ENCODE measurements around the gene TLR1.
"Not testable (repeated sequence)": the region's sequence is repeated elsewhere in the genome, so short reads cannot be mapped to it uniquely, and the experiment has no call there.

The TLR1 gene

GRCh38 chr4:38779790-38780189 is 24.8 kb downstream of the TLR1 start:
- DNase-seq (ENCODE audit: low read depth) = no peak
- TF ChIP-seq, protein P1, sequence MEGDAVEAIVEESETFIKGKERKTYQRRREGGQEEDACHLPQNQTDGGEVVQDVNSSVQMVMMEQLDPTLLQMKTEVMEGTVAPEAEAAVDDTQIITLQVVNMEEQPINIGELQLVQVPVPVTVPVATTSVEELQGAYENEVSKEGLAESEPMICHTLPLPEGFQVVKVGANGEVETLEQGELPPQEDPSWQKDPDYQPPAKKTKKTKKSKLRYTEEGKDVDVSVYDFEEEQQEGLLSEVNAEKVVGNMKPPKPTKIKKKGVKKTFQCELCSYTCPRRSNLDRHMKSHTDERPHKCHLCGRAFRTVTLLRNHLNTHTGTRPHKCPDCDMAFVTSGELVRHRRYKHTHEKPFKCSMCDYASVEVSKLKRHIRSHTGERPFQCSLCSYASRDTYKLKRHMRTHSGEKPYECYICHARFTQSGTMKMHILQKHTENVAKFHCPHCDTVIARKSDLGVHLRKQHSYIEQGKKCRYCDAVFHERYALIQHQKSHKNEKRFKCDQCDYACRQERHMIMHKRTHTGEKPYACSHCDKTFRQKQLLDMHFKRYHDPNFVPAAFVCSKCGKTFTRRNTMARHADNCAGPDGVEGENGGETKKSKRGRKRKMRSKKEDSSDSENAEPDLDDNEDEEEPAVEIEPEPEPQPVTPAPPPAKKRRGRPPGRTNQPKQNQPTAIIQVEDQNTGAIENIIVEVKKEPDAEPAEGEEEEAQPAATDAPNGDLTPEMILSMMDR (IDR thresholded peaks at IDR 0.05; ENCODE audit: insufficient read depth, low read depth, low read length, missing control alignments) = no peak
- H3K4me3 ChIP-seq (ENCODE audit: low read length) = no peak overlapping the region

- not testable (repeated sequence) for H3K4me3 ChIP-seq (ENCODE audit: low read length); DNase-seq (ENCODE audit: low read depth)
Measured at GRCh38 chr4:38777925-38778324, 26.7 kb downstream of the TLR1 start.

DNA sequence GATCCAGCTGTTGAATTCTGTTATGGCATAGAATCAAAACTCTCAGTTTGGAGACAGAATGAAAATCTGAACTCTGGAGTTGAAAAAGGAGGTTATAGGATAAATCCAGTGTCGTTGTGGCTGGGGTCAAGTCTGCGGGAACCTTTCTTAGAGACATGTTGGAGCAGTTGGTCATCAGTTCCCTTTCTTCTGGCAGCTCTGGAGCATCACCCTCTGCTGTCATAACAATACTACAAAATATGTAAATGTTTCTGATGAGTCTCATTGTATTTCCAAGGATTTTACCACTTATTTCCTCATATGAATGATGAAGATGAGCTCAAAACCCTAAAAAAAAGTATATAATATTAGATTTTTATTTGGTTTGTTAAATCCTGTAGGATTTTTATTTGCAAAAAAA is 29.3 kb downstream of the TLR1 start:
- H3K4me3 ChIP-seq (ENCODE audit: low read length) = no peak overlapping the region
- TF ChIP-seq, protein P1 (IDR thresholded peaks at IDR 0.05; ENCODE audit: insufficient read depth, low read depth, low read length, missing control alignments) = no peak
- no peak for DNase-seq (ENCODE audit: low read depth)

DNA sequence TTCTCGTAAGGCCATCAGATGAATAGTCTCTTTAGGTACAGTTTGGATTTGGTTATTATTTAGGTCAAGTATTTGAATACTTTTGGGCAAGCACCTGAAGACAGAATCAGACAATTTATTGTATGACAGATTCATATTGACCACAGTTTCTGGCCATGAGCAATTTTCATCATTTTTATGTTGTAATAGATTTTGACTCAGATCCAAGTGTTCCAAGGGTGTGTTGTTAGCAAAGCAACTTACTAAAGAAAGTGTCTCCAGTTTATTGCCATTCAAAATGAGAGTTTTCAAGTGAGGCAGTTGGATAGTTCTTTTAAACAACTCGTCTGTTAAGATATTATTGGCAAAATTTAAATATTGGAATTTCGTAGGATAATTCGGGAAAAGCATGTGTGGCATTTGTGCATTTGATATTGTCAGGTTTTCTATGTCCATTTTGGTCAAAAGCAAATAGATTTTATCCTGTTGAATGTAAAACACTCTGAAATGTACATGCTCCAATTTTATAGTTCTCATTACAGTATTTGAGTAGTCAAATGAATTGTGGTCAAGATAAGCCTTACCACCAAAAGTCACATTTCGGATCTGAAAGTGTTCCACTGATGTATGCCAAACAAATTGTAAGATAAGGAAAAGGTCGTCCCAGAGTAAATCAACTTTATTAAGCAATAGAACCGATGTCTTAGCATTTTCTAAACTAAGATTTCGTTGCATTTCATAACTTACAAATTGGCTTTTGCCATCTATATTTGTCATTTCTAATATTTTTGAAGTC is 30.2 kb downstream of the TLR1 start:
- H3K4me3 ChIP-seq (ENCODE audit: low read length) = no peak overlapping the region
- TF ChIP-seq, protein P1 (IDR thresholded peaks at IDR 0.05; ENCODE audit: insufficient read depth, low read depth, low read length, missing control alignments) = no peak
- peak; percentile 72 for DNase-seq (ENCODE audit: low read depth)

GRCh38 chr4:38770281-38770680 is 34.3 kb downstream of the TLR1 start:
- not testable (repeated sequence) for H3K4me3 ChIP-seq (ENCODE audit: low read length)
- peak; percentile 79 for DNase-seq (ENCODE audit: low read depth)

- H3K4me3 ChIP-seq (ENCODE audit: low read length) = no peak overlapping the region
- TF ChIP-seq, protein P1 (IDR thresholded peaks at IDR 0.05; ENCODE audit: insufficient read depth, low read depth, low read length, missing control alignments) = no peak
- no peak for DNase-seq (ENCODE audit: low read depth)
Measured at GRCh38 chr4:38769857-38770256, 34.7 kb downstream of the TLR1 start.

- no peak for DNase-seq (ENCODE audit: low read depth)
- H3K4me3 ChIP-seq (ENCODE audit: low read length) = no peak overlapping the region
Measured at GRCh38 chr4:38769441-38769840, 35.1 kb downstream of the TLR1 start.

DNA sequence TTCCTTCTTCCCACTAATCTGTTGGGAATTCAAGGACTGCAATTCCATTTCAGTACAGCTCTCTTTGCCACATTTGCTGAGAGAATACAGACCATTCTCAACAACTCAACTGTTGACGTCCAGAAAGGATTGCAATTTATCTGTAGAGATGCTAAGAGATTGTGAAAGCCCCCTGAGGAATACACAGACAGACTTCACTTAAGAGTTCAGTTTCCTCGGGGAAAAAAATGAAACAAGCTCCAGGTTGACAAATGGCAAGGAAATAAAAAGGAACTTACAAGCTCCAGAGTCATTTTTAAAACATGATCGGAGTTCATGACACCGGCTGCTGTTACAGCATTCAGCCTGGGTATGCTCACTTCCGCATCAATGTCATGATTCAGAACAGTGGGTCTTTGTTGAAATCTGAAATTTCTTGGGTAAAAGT is 35.6 kb downstream of the TLR1 start:
- TF ChIP-seq, protein P1 (IDR thresholded peaks at IDR 0.05; ENCODE audit: insufficient read depth, low read depth, low read length, missing control alignments) = no peak
- peak; percentile 42 for DNase-seq (ENCODE audit: low read depth)
- H3K4me3 ChIP-seq (ENCODE audit: low read length) = no peak overlapping the region

More at GRCh38 chr4:38769441-38769840, 35.1 kb downstream of the TLR1 start:
- TF ChIP-seq, protein P1 (IDR thresholded peaks at IDR 0.05; ENCODE audit: insufficient read depth, low read depth, low read length, missing control alignments) = no peak

DNA sequence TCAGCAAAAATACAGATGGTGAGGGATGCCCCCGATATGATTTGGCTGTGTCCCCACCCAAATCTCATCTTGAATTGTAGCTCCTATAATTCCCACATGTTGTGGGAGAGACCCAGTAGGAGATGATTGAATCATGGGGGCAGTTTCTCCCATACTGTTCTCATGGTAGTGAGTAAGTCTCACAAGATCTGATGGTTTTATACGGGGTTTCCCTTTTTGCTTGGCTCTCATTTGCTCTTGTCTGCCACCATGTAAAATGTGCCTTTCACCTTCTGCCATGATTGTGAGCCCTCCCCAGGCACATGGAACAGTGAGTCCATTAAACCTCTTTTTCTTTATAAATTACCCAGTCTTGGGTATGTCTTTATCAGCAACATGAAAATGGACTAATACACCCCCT is 37.7 kb downstream of the TLR1 start:
- not testable (repeated sequence) for H3K4me3 ChIP-seq (ENCODE audit: low read length); DNase-seq (ENCODE audit: low read depth)

Data from epithelial cell of esophagus (primary cell).